NCI-H748 (cell line): ENCODE measurements around the gene SLC39A11.
"Not testable (repeated sequence)": the region's sequence is repeated elsewhere in the genome, so short reads cannot be mapped to it uniquely, and the experiment has no call there.

Experiments used
- DNase-seq: peaks from one replicate; lab custom pipeline; 2025; ENCODE audit not compliant: unreplicated experiment; lab: John Stamatoyannopoulos, UW

The SLC39A11 gene

GRCh38 chr17:72640415-72641165 lies 451.9 kb downstream of the SLC39A11 start:
- DNase-seq, result peak; percentile 76

GRCh38 chr17:72639711-72640110 lies 452.8 kb downstream of the SLC39A11 start:
- peak; percentile 19 for DNase-seq

GRCh38 chr17:72638932-72639331 lies 453.6 kb downstream of the SLC39A11 start:
- DNase-seq, result not testable (repeated sequence)

GRCh38 chr17:72635034-72635635 lies 457.4 kb downstream of the SLC39A11 start:
- peak; percentile 44 for DNase-seq

GRCh38 chr17:72634621-72635020 lies 457.9 kb downstream of the SLC39A11 start:
- DNase-seq, result no peak

GRCh38 chr17:72631949-72632684 lies 460.4 kb downstream of the SLC39A11 start:
- peak; percentile 79 for DNase-seq

GRCh38 chr17:72631568-72631948 lies 460.9 kb downstream of the SLC39A11 start:
- DNase-seq, result peak; percentile 90

- DNase-seq, result no peak
Observed at GRCh38 chr17:72624652-72625051, 467.8 kb downstream of the SLC39A11 start.

- DNase-seq, result no peak
Observed at GRCh38 chr17:72624226-72624625, 468.3 kb downstream of the SLC39A11 start.

GRCh38 chr17:72622661-72623433 lies 469.6 kb downstream of the SLC39A11 start:
- DNase-seq, result no peak

GRCh38 chr17:72619976-72620650 lies 472.4 kb downstream of the SLC39A11 start:
- DNase-seq, result no peak

GRCh38 chr17:72618001-72618509 lies 474.4 kb downstream of the SLC39A11 start:
- DNase-seq, result peak; percentile 84

GRCh38 chr17:72617557-72617956 lies 474.9 kb downstream of the SLC39A11 start:
- DNase-seq, result no peak

- no peak for DNase-seq
Observed at GRCh38 chr17:72616447-72616846, 476.0 kb downstream of the SLC39A11 start.

- no peak for DNase-seq
Observed at GRCh38 chr17:72615627-72615991, 476.9 kb downstream of the SLC39A11 start.

- DNase-seq, result no peak
Observed at GRCh38 chr17:72614871-72615626, 477.4 kb downstream of the SLC39A11 start.

GRCh38 chr17:72614476-72614870 lies 478.0 kb downstream of the SLC39A11 start:
- DNase-seq, result no peak

- DNase-seq, result no peak
Observed at GRCh38 chr17:72613806-72614292, 478.6 kb downstream of the SLC39A11 start.

- no peak for DNase-seq
Observed at GRCh38 chr17:72613396-72613795, 479.1 kb downstream of the SLC39A11 start.

- no peak for DNase-seq
Observed at GRCh38 chr17:72611172-72611571, 481.3 kb downstream of the SLC39A11 start.
